NT2/D1 (cell line): Measurements from ENCODE around the gene DEPDC7.
"Not testable (repeated sequence)": the region's sequence is repeated elsewhere in the genome, so short reads cannot be mapped to it uniquely, and the experiment has no call there.

Source experiments
- YY1 ChIP-seq: IDR thresholded peaks from 2 replicates; pipeline ENCODE4 v1.6.1; 2011; ENCODE audit not compliant: insufficient read length, insufficient read depth
- ZNF274 ChIP-seq: IDR thresholded peaks from 2 replicates; pipeline ENCODE4 v1.6.1; 2011; ENCODE audit warnings: mild to moderate bottlenecking, low read depth, low read length

- not testable (repeated sequence) for TF ChIP-seq YY1, ZNF274
These were observed 13.5 kb downstream of the DEPDC7 start for GRCh38 chr11:33029218-33029617.
